Osteocyte (in vitro differentiated cells): ENCODE results near the gene UQCRC2. TPM values are rescaled to one million over a fixed set of nuclear protein-coding genes. Genes with fewer than 3 reads are reported as not detected.
A peak's percentile ranks its signal among the peaks of the same experiment; 100 is the strongest.
"Not testable (repeated sequence)": the region's sequence is repeated elsewhere in the genome, so short reads cannot be mapped to it uniquely, and the experiment has no call there.

ENCODE experiments used
- DNase-seq: peaks from one replicate; pipeline ENCODE4 v3.0.0; 2021; ENCODE audit warnings: mixed read lengths; ENCODE audit not compliant: unreplicated experiment; ENCODE audit errors: extremely low spot score
- H3K27ac Mint-ChIP-seq: one replicate; pipeline ENCODE4 v1.8.0; 2021; ENCODE audit warnings: mild to moderate bottlenecking, mixed read lengths; ENCODE audit not compliant: unreplicated experiment
- H3K27me3 Mint-ChIP-seq: one replicate; pipeline ENCODE4 v1.8.0; 2021; ENCODE audit warnings: mixed read lengths; ENCODE audit not compliant: unreplicated experiment
- H3K36me3 Mint-ChIP-seq: one replicate; pipeline ENCODE4 v1.8.0; 2021; ENCODE audit warnings: mixed read lengths; ENCODE audit not compliant: unreplicated experiment
- H3K4me1 Mint-ChIP-seq: one replicate; pipeline ENCODE4 v1.8.0; 2021; ENCODE audit warnings: mixed read lengths; ENCODE audit not compliant: unreplicated experiment
- H3K4me3 Mint-ChIP-seq: one replicate; pipeline ENCODE4 v1.8.0; 2021; ENCODE audit warnings: mild to moderate bottlenecking, moderate library complexity, mixed read lengths; ENCODE audit not compliant: unreplicated experiment
- H3K9me3 Mint-ChIP-seq: one replicate; pipeline ENCODE4 v1.8.0; 2021; ENCODE audit warnings: mixed read lengths; ENCODE audit not compliant: unreplicated experiment
- CTCF ChIP-seq: fragments of 200-600 bp; sonication (generic); IDR thresholded peaks from 2 replicates; pipeline ENCODE4 v1.5.0; 2021; ENCODE audit warnings: antibody characterized with exemption, mild to moderate bottlenecking, moderate library complexity
- long read RNA-seq: library from polyadenylated mRNA; unstranded; transcript quantifications from one replicate; pipeline ENCODE4 v2.0.0, GENCODE V29; 2021
- total RNA-seq: library from RNA; stranded (reverse); gene quantifications from 2 replicates; pipeline ENCODE4 v1.2.1, GENCODE V29; 2021

UQCRC2 gene
- total RNA-seq, result 187 and 200 TPM in 2 replicates
- long read RNA-seq, transcript UQCRC2-201 (14 exons, 2,615 nt), result major isoform, 1,144 of 1,225 reads
- long read RNA-seq, partial matches to known transcripts, result 35 of 1,225 reads
- long read RNA-seq, other reads (novel, unspliced or antisense), result 43 of 1,225 reads

GRCh38 chr16:21952793-21953540 lies at the start of gene UQCRC2:
UQCRC2 (plus strand) TSS chr16:21953361; CDS start chr16:21953424, 63 bp downstream.
- Mint-ChIP-seq H3K9me3 (no peaks in the 10 kb centered on the region), H3K4me1 (peaks cover 28% of the 10 kb centered on the region), H3K27me3 (no peaks in the 10 kb centered on the region), H3K4me3 (peak within 1 kb of the TSS; percentile 93), H3K27ac (peak within 1 kb of the TSS; percentile 98), H3K36me3 (peaks cover 9% of the 10 kb centered on the region)
- TF ChIP-seq CTCF, result no peak
- peak; percentile 93 for DNase-seq

GRCh38 chr16:21932650-21933049 lies 20.5 kb upstream of the UQCRC2 start:
- peaks cover 13% of the 10 kb centered on the region for H3K27me3 Mint-ChIP-seq
- H3K4me3 Mint-ChIP-seq, H3K4me1 Mint-ChIP-seq, DNase-seq, H3K9me3 Mint-ChIP-seq, H3K27ac Mint-ChIP-seq, H3K36me3 Mint-ChIP-seq: not testable (repeated sequence)

GRCh38 chr16:21933316-21933715 lies 19.8 kb upstream of the UQCRC2 start:
- H3K36me3 Mint-ChIP-seq, H3K9me3 Mint-ChIP-seq, H3K4me1 Mint-ChIP-seq, H3K4me3 Mint-ChIP-seq, H3K27ac Mint-ChIP-seq: not testable (repeated sequence)
- peak; percentile 11 for DNase-seq
- peaks cover 16% of the 10 kb centered on the region for H3K27me3 Mint-ChIP-seq

- not testable (repeated sequence) for H3K36me3 Mint-ChIP-seq, DNase-seq, H3K9me3 Mint-ChIP-seq, H3K4me1 Mint-ChIP-seq, H3K4me3 Mint-ChIP-seq, H3K27ac Mint-ChIP-seq
- peaks cover 17% of the 10 kb centered on the region for H3K27me3 Mint-ChIP-seq
Observed at GRCh38 chr16:21933790-21934189, 19.4 kb upstream of the UQCRC2 start.

GRCh38 chr16:21936216-21936615 lies 16.9 kb upstream of the UQCRC2 start:
- not testable (repeated sequence) for H3K9me3 Mint-ChIP-seq, H3K4me3 Mint-ChIP-seq, H3K4me1 Mint-ChIP-seq, H3K36me3 Mint-ChIP-seq, H3K27ac Mint-ChIP-seq, DNase-seq
- peaks cover 30% of the 10 kb centered on the region for H3K27me3 Mint-ChIP-seq

GRCh38 chr16:21937336-21937829 lies 15.8 kb upstream of the UQCRC2 start:
- H3K9me3 Mint-ChIP-seq, result no peaks in the 10 kb centered on the region
- H3K27me3 Mint-ChIP-seq, result peaks cover 33% of the 10 kb centered on the region
- H3K4me3 Mint-ChIP-seq, result no peak overlapping the region
- no peaks in the 10 kb centered on the region for H3K4me1 Mint-ChIP-seq
- DNase-seq, result no peak
- H3K27ac Mint-ChIP-seq, result no peak overlapping the region
- TF ChIP-seq CTCF, result no peak
- H3K36me3 Mint-ChIP-seq, result no peaks in the 10 kb centered on the region

- DNase-seq, result no peak
- no peak for TF ChIP-seq CTCF
- no peak overlapping the region for H3K27ac Mint-ChIP-seq
- no peak overlapping the region for H3K4me3 Mint-ChIP-seq
- peaks cover 29% of the 10 kb centered on the region for H3K27me3 Mint-ChIP-seq
- H3K36me3 Mint-ChIP-seq, result no peaks in the 10 kb centered on the region
- H3K9me3 Mint-ChIP-seq, result no peaks in the 10 kb centered on the region
- no peaks in the 10 kb centered on the region for H3K4me1 Mint-ChIP-seq
Observed at GRCh38 chr16:21940570-21940969, 12.6 kb upstream of the UQCRC2 start.
